Stimulated activated CD8-positive, alpha-beta memory T cell treated with anti-CD3 and anti-CD28 coated beads, Interleukin-7, amount 100 ng/mL, for 24 hours (primary cell): Measurements from ENCODE around the gene KLF13.

Experiments
- DNase-seq: peaks from one replicate; pipeline ENCODE4 v3.0.0-alpha.2; 2020; ENCODE audit warnings: low read depth

The KLF13 gene

GRCh38 chr15:31316135-31316795 is 10.4 kb upstream of the KLF13 start:
- no peak for DNase-seq

- DNase-seq = no peak
Observed at GRCh38 chr15:31317017-31317416, 9.6 kb upstream of the KLF13 start.

GRCh38 chr15:31317421-31318327 is 9.0 kb upstream of the KLF13 start:
- no peak for DNase-seq

- no peak for DNase-seq
Observed at GRCh38 chr15:31318429-31318828, 8.2 kb upstream of the KLF13 start.

- no peak for DNase-seq
Observed at GRCh38 chr15:31320022-31320421, 6.6 kb upstream of the KLF13 start.

GRCh38 chr15:31321418-31321817 is 5.2 kb upstream of the KLF13 start:
- DNase-seq = no peak

GRCh38 chr15:31322504-31322903 is 4.1 kb upstream of the KLF13 start:
- DNase-seq = no peak

- no peak for DNase-seq
Observed at GRCh38 chr15:31323627-31324026, 3.0 kb upstream of the KLF13 start.

GRCh38 chr15:31324186-31324585 is 2.4 kb upstream of the KLF13 start:
- no peak for DNase-seq

GRCh38 chr15:31324806-31325594 is 1.6 kb upstream of the KLF13 start:
- DNase-seq = no peak

GRCh38 chr15:31325595-31326155 is 960 bp upstream of the KLF13 start:
- DNase-seq = no peak

- no peak for DNase-seq
Observed at GRCh38 chr15:31326875-31327668, 437 bp downstream of the KLF13 start.

GRCh38 chr15:31327669-31328427 is 1.2 kb downstream of the KLF13 start:
- no peak for DNase-seq

GRCh38 chr15:31328428-31328968 is 1.9 kb downstream of the KLF13 start:
- DNase-seq = peak; percentile 48

- no peak for DNase-seq
Observed at GRCh38 chr15:31328969-31329639, 2.5 kb downstream of the KLF13 start.

GRCh38 chr15:31329640-31330010 is 3.0 kb downstream of the KLF13 start:
- no peak for DNase-seq

GRCh38 chr15:31330111-31330785 is 3.6 kb downstream of the KLF13 start:
- DNase-seq = no peak

- DNase-seq = no peak
Observed at GRCh38 chr15:31330836-31331235, 4.2 kb downstream of the KLF13 start.

- no peak for DNase-seq
Observed at GRCh38 chr15:31331389-31331788, 4.8 kb downstream of the KLF13 start.
